HepG2 (cell line): ENCODE results near the gene CDH1. TPM values are rescaled to one million over a fixed set of nuclear protein-coding genes. Genes with fewer than 3 reads are reported as not detected.

Experiments used
- ATF7 ChIP-seq, 2 experiments: fragments of 450-650 bp in 1 of 2; sonication (generic) in 1 of 2; formaldehyde crosslinking in 1 of 2; IDR thresholded peaks; 2 replicates each; pipeline versions ENCODE4 v1.4.0 to v1.6.1; 2016 to 2020; ENCODE audit warnings: antibody characterized with exemption in 1 of 2, mild to moderate bottlenecking in 1 of 2, missing genetic modification reagents in 1 of 2
- CREB1 ChIP-seq, 2 experiments: fragments of 450-650 bp in 1 of 2; IDR thresholded peaks; 2 replicates each; pipeline ENCODE4 v1.6.1; 2016 to 2017; ENCODE audit warnings: control low read depth in 1 of 2, mild to moderate bottlenecking in 1 of 2, missing compliant biosample characterization in 1 of 2, missing genetic modification characterization in 1 of 2
- ERF ChIP-seq: IDR thresholded peaks from 2 replicates; pipeline ENCODE4 v1.6.1; 2018; ENCODE audit warnings: missing biosample characterization, missing genetic modification reagents
- GLI4 ChIP-seq: sonication (generic); formaldehyde crosslinking; IDR thresholded peaks from 2 replicates; pipeline ENCODE4 v1.5.1; 2020; ENCODE audit warnings: missing genetic modification reagents, mild to moderate bottlenecking, moderate library complexity, borderline replicate concordance
- NFIB ChIP-seq: sonication (generic); formaldehyde crosslinking; IDR thresholded peaks from 2 replicates; pipeline ENCODE4 v1.9.0; 2021; ENCODE audit warnings: missing genetic modification reagents, mild to moderate bottlenecking, borderline replicate concordance
- NFIC ChIP-seq: IDR thresholded peaks from 2 replicates; pipeline ENCODE4 v1.6.1; 2012; ENCODE audit warnings: mild to moderate bottlenecking, low read length, inconsistent platforms
- polyA plus RNA-seq, 8 experiments: library from polyadenylated mRNA; depleted of rRNA in 3 of 8; stranded (reverse) in 7 of 8; unstranded in 1 of 8; fragments of >200 nt; fragmentation: Illumina TruSeq in 4 of 8; extraction: Trizol in 4 of 8; gene quantifications; 2 replicates each; pipeline versions ENCODE4 v1.2.1 to v1.2.3, GENCODE V29; 2011 to 2016; ENCODE audit warnings: low read depth in 4 of 8, missing spikeins in 1 of 8, mixed read lengths in 1 of 8; ENCODE audit not compliant: insufficient read depth in 1 of 8
- total RNA-seq, 5 experiments: library from RNA; depleted of rRNA; stranded (reverse); fragments of >200 nt; fragmentation: Illumina TruSeq; extraction: Trizol; gene quantifications; 2 replicates each; pipeline ENCODE4 v1.2.3, GENCODE V29; 2016; ENCODE audit warnings: low read depth in 1 of 5
- TF ChIP-seq, protein P1 (sequence below): sonication (generic); formaldehyde crosslinking; IDR thresholded peaks from 2 replicates; pipeline ENCODE4 v1.5.1; 2020; ENCODE audit warnings: mild to moderate bottlenecking, missing genetic modification reagents, borderline replicate concordance
- TF ChIP-seq, protein P2 (sequence below): sonication (generic); formaldehyde crosslinking; IDR thresholded peaks from 2 replicates; pipeline ENCODE4 v1.4.0; 2020; ENCODE audit warnings: missing genetic modification reagents

Gene CDH1
- total and polyA plus RNA-seq, 2 of the 13 experiments (the other 11 are each of a cell fraction or from before 2014, with no cell fraction given) = 0.95 to 9.8 TPM

- TF ChIP-seq, protein P1, sequence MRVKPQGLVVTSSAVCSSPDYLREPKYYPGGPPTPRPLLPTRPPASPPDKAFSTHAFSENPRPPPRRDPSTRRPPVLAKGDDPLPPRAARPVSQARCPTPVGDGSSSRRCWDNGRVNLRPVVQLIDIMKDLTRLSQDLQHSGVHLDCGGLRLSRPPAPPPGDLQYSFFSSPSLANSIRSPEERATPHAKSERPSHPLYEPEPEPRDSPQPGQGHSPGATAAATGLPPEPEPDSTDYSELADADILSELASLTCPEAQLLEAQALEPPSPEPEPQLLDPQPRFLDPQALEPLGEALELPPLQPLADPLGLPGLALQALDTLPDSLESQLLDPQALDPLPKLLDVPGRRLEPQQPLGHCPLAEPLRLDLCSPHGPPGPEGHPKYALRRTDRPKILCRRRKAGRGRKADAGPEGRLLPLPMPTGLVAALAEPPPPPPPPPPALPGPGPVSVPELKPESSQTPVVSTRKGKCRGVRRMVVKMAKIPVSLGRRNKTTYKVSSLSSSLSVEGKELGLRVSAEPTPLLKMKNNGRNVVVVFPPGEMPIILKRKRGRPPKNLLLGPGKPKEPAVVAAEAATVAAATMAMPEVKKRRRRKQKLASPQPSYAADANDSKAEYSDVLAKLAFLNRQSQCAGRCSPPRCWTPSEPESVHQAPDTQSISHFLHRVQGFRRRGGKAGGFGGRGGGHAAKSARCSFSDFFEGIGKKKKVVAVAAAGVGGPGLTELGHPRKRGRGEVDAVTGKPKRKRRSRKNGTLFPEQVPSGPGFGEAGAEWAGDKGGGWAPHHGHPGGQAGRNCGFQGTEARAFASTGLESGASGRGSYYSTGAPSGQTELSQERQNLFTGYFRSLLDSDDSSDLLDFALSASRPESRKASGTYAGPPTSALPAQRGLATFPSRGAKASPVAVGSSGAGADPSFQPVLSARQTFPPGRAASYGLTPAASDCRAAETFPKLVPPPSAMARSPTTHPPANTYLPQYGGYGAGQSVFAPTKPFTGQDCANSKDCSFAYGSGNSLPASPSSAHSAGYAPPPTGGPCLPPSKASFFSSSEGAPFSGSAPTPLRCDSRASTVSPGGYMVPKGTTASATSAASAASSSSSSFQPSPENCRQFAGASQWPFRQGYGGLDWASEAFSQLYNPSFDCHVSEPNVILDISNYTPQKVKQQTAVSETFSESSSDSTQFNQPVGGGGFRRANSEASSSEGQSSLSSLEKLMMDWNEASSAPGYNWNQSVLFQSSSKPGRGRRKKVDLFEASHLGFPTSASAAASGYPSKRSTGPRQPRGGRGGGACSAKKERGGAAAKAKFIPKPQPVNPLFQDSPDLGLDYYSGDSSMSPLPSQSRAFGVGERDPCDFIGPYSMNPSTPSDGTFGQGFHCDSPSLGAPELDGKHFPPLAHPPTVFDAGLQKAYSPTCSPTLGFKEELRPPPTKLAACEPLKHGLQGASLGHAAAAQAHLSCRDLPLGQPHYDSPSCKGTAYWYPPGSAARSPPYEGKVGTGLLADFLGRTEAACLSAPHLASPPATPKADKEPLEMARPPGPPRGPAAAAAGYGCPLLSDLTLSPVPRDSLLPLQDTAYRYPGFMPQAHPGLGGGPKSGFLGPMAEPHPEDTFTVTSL (CRISPR knock-in tag) = no peak
- TF ChIP-seq GLI4 (CRISPR knock-in tag) (no peak), NFIB (CRISPR knock-in tag) (no peak), ERF (CRISPR knock-in tag) (no peak), ATF7 (IDR thresholded peaks at IDR 0.05) (peak; percentile 52), ATF7 (CRISPR knock-in tag; IDR thresholded peaks at IDR 0.05) (no peak), NFIC (no peak), CREB1 (IDR thresholded peaks at IDR 0.05) (peak; percentile 73), CREB1 (CRISPR knock-in tag; IDR thresholded peaks at IDR 0.05) (no peak)
- TF ChIP-seq, protein P2, sequence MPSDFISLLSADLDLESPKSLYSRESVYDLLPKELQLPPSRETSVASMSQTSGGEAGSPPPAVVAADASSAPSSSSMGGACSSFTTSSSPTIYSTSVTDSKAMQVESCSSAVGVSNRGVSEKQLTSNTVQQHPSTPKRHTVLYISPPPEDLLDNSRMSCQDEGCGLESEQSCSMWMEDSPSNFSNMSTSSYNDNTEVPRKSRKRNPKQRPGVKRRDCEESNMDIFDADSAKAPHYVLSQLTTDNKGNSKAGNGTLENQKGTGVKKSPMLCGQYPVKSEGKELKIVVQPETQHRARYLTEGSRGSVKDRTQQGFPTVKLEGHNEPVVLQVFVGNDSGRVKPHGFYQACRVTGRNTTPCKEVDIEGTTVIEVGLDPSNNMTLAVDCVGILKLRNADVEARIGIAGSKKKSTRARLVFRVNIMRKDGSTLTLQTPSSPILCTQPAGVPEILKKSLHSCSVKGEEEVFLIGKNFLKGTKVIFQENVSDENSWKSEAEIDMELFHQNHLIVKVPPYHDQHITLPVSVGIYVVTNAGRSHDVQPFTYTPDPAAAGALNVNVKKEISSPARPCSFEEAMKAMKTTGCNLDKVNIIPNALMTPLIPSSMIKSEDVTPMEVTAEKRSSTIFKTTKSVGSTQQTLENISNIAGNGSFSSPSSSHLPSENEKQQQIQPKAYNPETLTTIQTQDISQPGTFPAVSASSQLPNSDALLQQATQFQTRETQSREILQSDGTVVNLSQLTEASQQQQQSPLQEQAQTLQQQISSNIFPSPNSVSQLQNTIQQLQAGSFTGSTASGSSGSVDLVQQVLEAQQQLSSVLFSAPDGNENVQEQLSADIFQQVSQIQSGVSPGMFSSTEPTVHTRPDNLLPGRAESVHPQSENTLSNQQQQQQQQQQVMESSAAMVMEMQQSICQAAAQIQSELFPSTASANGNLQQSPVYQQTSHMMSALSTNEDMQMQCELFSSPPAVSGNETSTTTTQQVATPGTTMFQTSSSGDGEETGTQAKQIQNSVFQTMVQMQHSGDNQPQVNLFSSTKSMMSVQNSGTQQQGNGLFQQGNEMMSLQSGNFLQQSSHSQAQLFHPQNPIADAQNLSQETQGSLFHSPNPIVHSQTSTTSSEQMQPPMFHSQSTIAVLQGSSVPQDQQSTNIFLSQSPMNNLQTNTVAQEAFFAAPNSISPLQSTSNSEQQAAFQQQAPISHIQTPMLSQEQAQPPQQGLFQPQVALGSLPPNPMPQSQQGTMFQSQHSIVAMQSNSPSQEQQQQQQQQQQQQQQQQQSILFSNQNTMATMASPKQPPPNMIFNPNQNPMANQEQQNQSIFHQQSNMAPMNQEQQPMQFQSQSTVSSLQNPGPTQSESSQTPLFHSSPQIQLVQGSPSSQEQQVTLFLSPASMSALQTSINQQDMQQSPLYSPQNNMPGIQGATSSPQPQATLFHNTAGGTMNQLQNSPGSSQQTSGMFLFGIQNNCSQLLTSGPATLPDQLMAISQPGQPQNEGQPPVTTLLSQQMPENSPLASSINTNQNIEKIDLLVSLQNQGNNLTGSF (CRISPR knock-in tag) = no peak
Measured at GRCh38 chr16:68695575-68695974, 41.5 kb upstream of the CDH1 start (continued).
